Measurements from ENCODE around the gene NUCB1.

NUCB1 gene

GRCh38 chr19:48968179-48968661 lies 68.1 kb downstream of the NUCB1 start:
- no peak for TF ChIP-seq CTCF (IDR thresholded peaks at IDR 0.05; ENCODE audit: poor library complexity, severe bottlenecking)
- DNase-seq (ENCODE audit: low spot score) (no peak), ATAC-seq (ENCODE audit: low read depth) (no peak)
- H3K36me3 ChIP-seq (ENCODE audit: low read depth): peaks cover 57% of the 10 kb centered on the region
- no peaks in the 10 kb centered on the region for H3K9me3 ChIP-seq (ENCODE audit: severe bottlenecking)
- H3K4me1 ChIP-seq (ENCODE audit: insufficient read depth, poor library complexity, severe bottlenecking): peaks cover 15% of the 10 kb centered on the region
- no peak overlapping the region for H3K27ac ChIP-seq (ENCODE audit: poor library complexity, severe bottlenecking)
- no peaks in the 10 kb centered on the region for H3K27me3 ChIP-seq (ENCODE audit: insufficient read depth, poor library complexity, severe bottlenecking)
- H3K4me3 ChIP-seq (ENCODE audit: severe bottlenecking): no peak overlapping the region

GRCh38 chr19:48968813-48969218 lies 68.7 kb downstream of the NUCB1 start:
- ATAC-seq (ENCODE audit: low read depth): no peak
- H3K27me3 ChIP-seq (ENCODE audit: insufficient read depth, poor library complexity, severe bottlenecking): no peaks in the 10 kb centered on the region

GRCh38 chr19:48969276-48970138 lies 69.4 kb downstream of the NUCB1 start:
- TF ChIP-seq CTCF (IDR thresholded peaks at IDR 0.05; ENCODE audit: poor library complexity, severe bottlenecking): no peak
- no peak overlapping the region for H3K4me3 ChIP-seq (ENCODE audit: severe bottlenecking)
- peaks cover 2% of the 10 kb centered on the region for H3K4me1 ChIP-seq (ENCODE audit: insufficient read depth, poor library complexity, severe bottlenecking)
- no peaks in the 10 kb centered on the region for H3K27me3 ChIP-seq (ENCODE audit: insufficient read depth, poor library complexity, severe bottlenecking)
- H3K27ac ChIP-seq (ENCODE audit: poor library complexity, severe bottlenecking): no peak overlapping the region
- ATAC-seq (ENCODE audit: low read depth) (no peak), DNase-seq (ENCODE audit: low spot score) (no peak)
- no peaks in the 10 kb centered on the region for H3K9me3 ChIP-seq (ENCODE audit: severe bottlenecking)
- peaks cover 68% of the 10 kb centered on the region for H3K36me3 ChIP-seq (ENCODE audit: low read depth)

More at GRCh38 chr19:48968813-48969218, 68.7 kb downstream of the NUCB1 start:
- no peak overlapping the region for H3K27ac ChIP-seq (ENCODE audit: poor library complexity, severe bottlenecking)
- H3K4me1 ChIP-seq (ENCODE audit: insufficient read depth, poor library complexity, severe bottlenecking): peaks cover 9% of the 10 kb centered on the region
- DNase-seq (ENCODE audit: low spot score): no peak
- H3K9me3 ChIP-seq (ENCODE audit: severe bottlenecking): no peaks in the 10 kb centered on the region
- peaks cover 61% of the 10 kb centered on the region for H3K36me3 ChIP-seq (ENCODE audit: low read depth)
- H3K4me3 ChIP-seq (ENCODE audit: severe bottlenecking): no peak overlapping the region
- no peak for TF ChIP-seq CTCF (IDR thresholded peaks at IDR 0.05; ENCODE audit: poor library complexity, severe bottlenecking)

GRCh38 chr19:48970139-48970766 lies 70.1 kb downstream of the NUCB1 start:
- TF ChIP-seq CTCF (IDR thresholded peaks at IDR 0.05; ENCODE audit: poor library complexity, severe bottlenecking): no peak
- H3K27me3 ChIP-seq (ENCODE audit: insufficient read depth, poor library complexity, severe bottlenecking): no peaks in the 10 kb centered on the region
- no peaks in the 10 kb centered on the region for H3K9me3 ChIP-seq (ENCODE audit: severe bottlenecking)
- ATAC-seq (ENCODE audit: low read depth): no peak
- DNase-seq (ENCODE audit: low spot score): no peak
- H3K27ac ChIP-seq (ENCODE audit: poor library complexity, severe bottlenecking): no peak overlapping the region
- H3K4me3 ChIP-seq (ENCODE audit: severe bottlenecking): no peak overlapping the region
- H3K36me3 ChIP-seq (ENCODE audit: low read depth): peaks cover 73% of the 10 kb centered on the region
- no peaks in the 10 kb centered on the region for H3K4me1 ChIP-seq (ENCODE audit: insufficient read depth, poor library complexity, severe bottlenecking)

Measured in RWPE2 (cell line).